IMR-90 (cell line): ENCODE results near the gene OXER1. TPM values are rescaled to one million over a fixed set of nuclear protein-coding genes. Genes with fewer than 3 reads are reported as not detected.

Source experiments
- ATAC-seq: fragments of 200-7000 bp; cut with Tn5 transposase; 2 replicates; pipeline ENCODE4 v1.9.1; 2020; ENCODE audit warnings: low read depth, mild to moderate bottlenecking, moderate library complexity
- BruUV-seq: library from RNA; stranded (reverse); fragments of 400-500 nt; replicated peaks from 2 replicates; lab custom pipeline; 2021; lab: Mats Ljungman, UMichigan
- CTCF ChIA-PET: fragments of 300-600 bp; formaldehyde crosslinking; extraction: SDS; loops from one replicate; lab custom pipeline; 2021; ENCODE audit warnings: antibody characterized with exemption; lab: Yijun Ruan, JAX
- POLR2A ChIA-PET: fragments of 300-600 bp; sonication (Branson Sonifier 250); formaldehyde crosslinking; loops from one replicate; lab custom pipeline; 2022; ENCODE audit warnings: antibody characterized with exemption; ENCODE audit not compliant: unreplicated experiment; lab: Charles Lee
- DNase-seq: peaks from one replicate; pipeline ENCODE4 v3.0.0; 2013
- H2AFZ ChIP-seq: replicated peaks from 2 replicates; pipeline ENCODE3; 2013; ENCODE audit warnings: low read length, mild to moderate bottlenecking; ENCODE audit not compliant: poor library complexity
- H2AK5ac ChIP-seq: 2 replicates; pipeline ENCODE4 v1.6.1; 2013; ENCODE audit warnings: low read depth, low read length, inconsistent platforms
- H2AK9ac ChIP-seq: replicated peaks from 2 replicates; pipeline ENCODE3; 2013; ENCODE audit warnings: mild to moderate bottlenecking, low read depth, low read length, moderate library complexity; ENCODE audit not compliant: poor library complexity
- H2BK120ac ChIP-seq: 2 replicates; pipeline ENCODE4 v1.6.1; 2013; ENCODE audit warnings: low read depth, low read length, inconsistent platforms
- H2BK15ac ChIP-seq: 3 replicates; pipeline ENCODE4 v1.6.1; 2013; ENCODE audit warnings: low read depth, low read length, inconsistent platforms
- H2BK20ac ChIP-seq: 2 replicates; pipeline ENCODE4 v1.6.1; 2013; ENCODE audit warnings: low read depth, mild to moderate bottlenecking, inconsistent platforms, low read length, moderate library complexity
- H2BK5ac ChIP-seq: 2 replicates; pipeline ENCODE4 v1.6.1; 2013; ENCODE audit warnings: mild to moderate bottlenecking, low read depth, low read length, inconsistent platforms; ENCODE audit not compliant: poor library complexity, severe bottlenecking
- H3K14ac ChIP-seq: replicated peaks from 2 replicates; pipeline ENCODE4 v1.6.1; 2013; ENCODE audit warnings: low read depth, low read length, inconsistent platforms
- H3K18ac ChIP-seq: 2 replicates; pipeline ENCODE4 v1.6.1; 2013; ENCODE audit warnings: low read depth, low read length, control low read depth
- H3K23ac ChIP-seq: 2 replicates; pipeline ENCODE4 v1.6.1; 2013; ENCODE audit warnings: low read depth, low read length, inconsistent platforms
- H3K27ac ChIP-seq: 2 replicates; pipeline ENCODE4 v1.5.1; 2013; ENCODE audit warnings: mild to moderate bottlenecking, control low read depth, low read length; ENCODE audit not compliant: insufficient read depth
- H3K27me3 ChIP-seq: 2 replicates; pipeline ENCODE4 v1.6.1; 2013; ENCODE audit warnings: low read length; ENCODE audit not compliant: control insufficient read depth, insufficient read depth
- H3K36me3 ChIP-seq: 2 replicates; pipeline ENCODE4 v1.6.1; 2013; ENCODE audit warnings: low read length, mixed read lengths; ENCODE audit not compliant: control insufficient read depth, insufficient read depth
- H3K4ac ChIP-seq: 2 replicates; pipeline ENCODE4 v1.6.1; 2013; ENCODE audit warnings: low read depth, low read length, inconsistent platforms
- H3K4me1 ChIP-seq: 2 replicates; pipeline ENCODE4 v1.6.1; 2013; ENCODE audit warnings: low read length, mixed read lengths; ENCODE audit not compliant: control insufficient read depth, insufficient read depth
- H3K4me2 ChIP-seq: 2 replicates; pipeline ENCODE4 v1.6.1; 2013; ENCODE audit warnings: low read depth, mild to moderate bottlenecking, control low read depth, low read length, moderate library complexity
- H3K4me3 ChIP-seq: 2 replicates; pipeline ENCODE4 v1.5.1; 2013; ENCODE audit warnings: low read depth, mild to moderate bottlenecking, control low read depth, low read length, moderate library complexity; ENCODE audit not compliant: insufficient read depth
- H3K56ac ChIP-seq: 2 replicates; pipeline ENCODE4 v1.6.1; 2013; ENCODE audit warnings: low read length, inconsistent platforms; ENCODE audit not compliant: insufficient read depth; ENCODE audit errors: extremely low read depth
- H3K79me1 ChIP-seq, 2 experiments: 2 replicates each; pipeline ENCODE4 v1.6.1; 2013; ENCODE audit warnings: low read length in 2 of 2, inconsistent platforms in 1 of 2, low read depth in 1 of 2
- H3K9ac ChIP-seq: 2 replicates; pipeline ENCODE4 v1.6.1; 2013; ENCODE audit warnings: low read depth, low read length, control low read depth
- H3K9me1 ChIP-seq: 2 replicates; pipeline ENCODE4 v1.6.1; 2013; ENCODE audit warnings: low read length, inconsistent platforms; ENCODE audit not compliant: insufficient read depth
- H3K9me3 ChIP-seq: 2 replicates; pipeline ENCODE4 v1.6.1; 2013; ENCODE audit warnings: low read length; ENCODE audit not compliant: control insufficient read depth, insufficient read depth
- H4K20me1 ChIP-seq: 2 replicates; pipeline ENCODE4 v1.6.1; 2013; ENCODE audit warnings: low read length, inconsistent platforms; ENCODE audit not compliant: insufficient read depth
- H4K5ac ChIP-seq: 2 replicates; pipeline ENCODE4 v1.6.1; 2013; ENCODE audit warnings: mild to moderate bottlenecking, low read depth, low read length, control low read depth
- H4K8ac ChIP-seq, 2 experiments: 2 replicates each; pipeline ENCODE4 v1.6.1; 2013; ENCODE audit warnings: low read depth in 2 of 2, low read length in 2 of 2, control low read depth in 1 of 2, inconsistent platforms in 1 of 2
- H4K91ac ChIP-seq: 2 replicates; pipeline ENCODE4 v1.6.1; 2013; ENCODE audit warnings: low read depth, low read length, inconsistent platforms; ENCODE audit not compliant: insufficient read depth
- BHLHE40 ChIP-seq: fragments of 150-350 bp; IDR thresholded peaks from 2 replicates; pipeline ENCODE4 v1.6.1; 2016; ENCODE audit warnings: mild to moderate bottlenecking, low read depth, low read length
- CHD1 ChIP-seq: IDR thresholded peaks from 2 replicates; pipeline ENCODE4 v1.6.1; 2012; ENCODE audit warnings: low read depth, low read length, improper control_type of control experiment
- FOS ChIP-seq: fragments of 150-350 bp; IDR thresholded peaks from 2 replicates; pipeline ENCODE4 v1.6.1; 2016; ENCODE audit warnings: low read depth, low read length
- MXI1 ChIP-seq: IDR thresholded peaks from 2 replicates; pipeline ENCODE4 v1.6.1; 2012; ENCODE audit warnings: low read depth, mild to moderate bottlenecking, low read length, moderate library complexity, borderline replicate concordance
- POLR2A ChIP-seq: IDR thresholded peaks from 2 replicates; pipeline ENCODE4 v1.6.1; 2012; ENCODE audit warnings: mild to moderate bottlenecking, low read depth, low read length
- WGBS, 2 experiments: methylation state at CpG; one replicate each; pipeline versions ENCODE4 v1.1.5 to v1.1.7; 2013; ENCODE audit warnings: missing lambda C conversion rate in 2 of 2; ENCODE audit not compliant: insufficient read length in 1 of 2; ENCODE audit errors: extremely low coverage in 2 of 2; 5-methylcytosine and 5-hydroxymethylcytosine counted together
- dilution Hi-C: fragments of 300-500 bp; cut with HindIII; formaldehyde crosslinking; loops from one replicate; pipeline ENCODE4 v1.14.3; 2018; ENCODE audit warnings: low sequenced_read_pairs; ENCODE audit not compliant: unreplicated experiment
- in situ Hi-C: fragments of 300-500 bp; cut with MboI; formaldehyde crosslinking; loops from 3 replicates; pipeline ENCODE4 v1.14.3; 2019; ENCODE audit warnings: low sequenced_read_pairs, inconsistent platforms, mixed read lengths
- intact Hi-C: fragments of 100-400 bp; cut with micrococcal nuclease; formaldehyde crosslinking; loops from 2 replicates; pipeline ENCODE4 v1.10.0; 2022
- polyA plus RNA-seq, 3 experiments: library from polyadenylated mRNA; depleted of rRNA; stranded (reverse); fragments of >200 nt; gene quantifications; 2 replicates each; pipeline ENCODE4 v1.2.3, GENCODE V29; 2012; ENCODE audit warnings: low replicate concordance in 1 of 3
- total RNA-seq: library from RNA; depleted of rRNA; stranded (reverse); fragments of >200 nt; gene quantifications from 2 replicates; pipeline ENCODE4 v1.2.3, GENCODE V29; 2012
- TF ChIP-seq, protein P1 (sequence below): conservative IDR thresholded peaks from 2 replicates; pipeline ENCODE4 v1.5.1; 2012; ENCODE audit warnings: mild to moderate bottlenecking, low read depth, low read length, improper control_type of control experiment

OXER1 gene
- total and polyA plus RNA-seq, 2 of the 4 experiments (the other 2 are of a cell fraction), result not detected

DNA sequence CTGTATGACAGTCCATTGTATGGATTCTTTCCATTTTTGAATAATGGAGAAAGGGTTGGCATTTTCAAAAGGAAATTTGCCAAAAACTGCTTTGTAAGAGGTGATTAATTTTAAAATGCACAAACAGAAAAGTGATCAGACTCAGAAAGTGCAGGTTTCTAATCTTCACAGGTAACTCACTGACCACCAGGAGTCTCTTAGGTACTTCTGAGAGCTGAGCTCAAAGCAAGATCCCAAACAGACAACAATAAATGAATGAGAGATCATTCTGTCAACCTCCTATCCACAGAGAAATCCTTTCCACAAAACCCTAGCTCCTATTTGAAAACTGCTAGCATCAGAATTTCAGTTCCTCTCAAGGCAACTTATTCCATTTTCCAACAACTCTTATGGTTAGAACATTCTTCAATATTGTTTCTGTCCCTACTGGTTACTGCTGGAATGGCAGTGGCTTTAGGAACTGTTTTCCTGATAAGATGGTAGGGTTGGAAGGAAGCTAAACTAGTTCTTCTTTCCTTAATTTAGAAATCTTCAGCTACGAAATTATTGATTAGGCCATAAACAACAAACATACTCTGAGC, 49.1 kb upstream of the OXER1 start:
- no peak for ATAC-seq
- Histone ChIP-seq H3K9me3 (no peaks in the 10 kb centered on the region), H3K9me1 (peaks cover 8% of the 10 kb centered on the region), H4K8ac (no peak overlapping the region), H3K4me1 (peaks cover 14% of the 10 kb centered on the region), H4K91ac (no peak overlapping the region), H4K20me1 (no peaks in the 10 kb centered on the region), H3K4me3 (no peak overlapping the region), H2BK5ac (no peak overlapping the region), H3K79me1 (no peaks in the 10 kb centered on the region), H2BK15ac (no peak overlapping the region), H2BK20ac (no peak overlapping the region), H3K56ac (no peak overlapping the region), H3K9ac (no peak overlapping the region), H3K4me2 (no peak overlapping the region), H2AFZ (no peak overlapping the region), H2BK120ac (no peak overlapping the region), H3K23ac (no peak overlapping the region), H3K27me3 (no peaks in the 10 kb centered on the region), H3K27ac (no peak overlapping the region), H2AK5ac (no peak overlapping the region), H4K5ac (no peak overlapping the region), H2AK9ac (no peak overlapping the region), H3K4ac (no peak overlapping the region), H3K36me3 (no peaks in the 10 kb centered on the region), H3K18ac (no peak overlapping the region), H3K14ac (no peak overlapping the region)
- no TSS peak for BruUV-seq
- intact Hi-C loops (no loop called here), dilution Hi-C loops (no loop called here), in situ Hi-C loops (no loop called here)
- no CpG with 5 or more reads among the region's 1 CpG for WGBS, 2 experiments
- TF ChIP-seq MXI1 (no peak), CHD1 (no peak), BHLHE40 (no peak), POLR2A (no peak), FOS (no peak)
- TF ChIP-seq, protein P1, sequence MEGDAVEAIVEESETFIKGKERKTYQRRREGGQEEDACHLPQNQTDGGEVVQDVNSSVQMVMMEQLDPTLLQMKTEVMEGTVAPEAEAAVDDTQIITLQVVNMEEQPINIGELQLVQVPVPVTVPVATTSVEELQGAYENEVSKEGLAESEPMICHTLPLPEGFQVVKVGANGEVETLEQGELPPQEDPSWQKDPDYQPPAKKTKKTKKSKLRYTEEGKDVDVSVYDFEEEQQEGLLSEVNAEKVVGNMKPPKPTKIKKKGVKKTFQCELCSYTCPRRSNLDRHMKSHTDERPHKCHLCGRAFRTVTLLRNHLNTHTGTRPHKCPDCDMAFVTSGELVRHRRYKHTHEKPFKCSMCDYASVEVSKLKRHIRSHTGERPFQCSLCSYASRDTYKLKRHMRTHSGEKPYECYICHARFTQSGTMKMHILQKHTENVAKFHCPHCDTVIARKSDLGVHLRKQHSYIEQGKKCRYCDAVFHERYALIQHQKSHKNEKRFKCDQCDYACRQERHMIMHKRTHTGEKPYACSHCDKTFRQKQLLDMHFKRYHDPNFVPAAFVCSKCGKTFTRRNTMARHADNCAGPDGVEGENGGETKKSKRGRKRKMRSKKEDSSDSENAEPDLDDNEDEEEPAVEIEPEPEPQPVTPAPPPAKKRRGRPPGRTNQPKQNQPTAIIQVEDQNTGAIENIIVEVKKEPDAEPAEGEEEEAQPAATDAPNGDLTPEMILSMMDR, result peak; percentile 37; the same call in 1 of the 2 replicates
- ChIA-PET CTCF (interaction anchor here (0.6 to 1.2 kb wide), 4 partner anchors 11 to 40 kb away, joined by 4 to 6 read pairs (median 4); no protein-coding TSS in a partner anchor), POLR2A (no interaction called here)
- peak; percentile 31 for DNase-seq
